ENCODE measurements around the gene SCP2.

SCP2 gene

GRCh38 chr1:53051676-53052075 lies 124.6 kb downstream of the SCP2 start:
- no peak for DNase-seq
- Histone ChIP-seq H3K9ac (ENCODE audit: low read length) (no peak overlapping the region), H3K27me3 (ENCODE audit: control insufficient read depth in 1 of 2, insufficient read depth in 1 of 2, low read length in 2 of 2) (no peaks in the 10 kb centered on the region), H3K18ac (ENCODE audit: low read depth in 1 of 2, low read length in 2 of 2) (no peak overlapping the region), H3K4me2 (ENCODE audit: low read length, poor library complexity, severe bottlenecking) (no peak overlapping the region), H3K79me1 (replicated peaks; ENCODE audit: low read length, poor library complexity, severe bottlenecking) (no peaks in the 10 kb centered on the region), H3K14ac (ENCODE audit: low read length in 2 of 2) (no peak overlapping the region), H4K91ac (ENCODE audit: low read length) (no peak overlapping the region), H3K4ac (ENCODE audit: low read depth in 1 of 2, low read length in 2 of 2) (no peak overlapping the region), H2BK5ac (ENCODE audit: low read depth, low read length, poor library complexity, severe bottlenecking) (no peak overlapping the region), H2AK5ac (ENCODE audit: low read length, severe bottlenecking) (no peak overlapping the region), H2BK12ac (ENCODE audit: low read length in 2 of 2) (no peak overlapping the region), H2BK120ac (ENCODE audit: low read depth, low read length) (no peak overlapping the region), H3K23ac (ENCODE audit: low read length in 2 of 2) (no peak overlapping the region), H3K36me3 (ENCODE audit: control insufficient read depth in 1 of 2, insufficient read depth in 2 of 2, low read depth in 1 of 2, low read length in 2 of 2) (peaks cover 11 to 68% of the 10 kb centered on the region in 2 experiments), H4K8ac (ENCODE audit: low read length) (no peak overlapping the region), H2BK15ac (ENCODE audit: low read depth, poor library complexity, severe bottlenecking) (no peak overlapping the region), H3K9me3 (ENCODE audit: control insufficient read depth, low read length) (no peaks in the 10 kb centered on the region), H2AFZ (ENCODE audit: low read depth, low read length) (no peak overlapping the region), H3K4me3 (ENCODE audit: insufficient read depth in 1 of 2, low read depth in 1 of 2, low read length in 2 of 2) (no peak overlapping the region), H3K27ac (ENCODE audit: low read length, poor library complexity, severe bottlenecking) (no peak overlapping the region), H3K4me1 (ENCODE audit: control insufficient read depth, insufficient read depth, low read depth, low read length) (peaks cover 7% of the 10 kb centered on the region)
- WGBS = 39% methylated on average over 1 of the region's 1 CpG

GRCh38 chr1:53057127-53057526 lies 130.1 kb downstream of the SCP2 start:
- no peak overlapping the region for H3K4me2 ChIP-seq (ENCODE audit: low read length, poor library complexity, severe bottlenecking)
- H3K4ac ChIP-seq (ENCODE audit: low read depth in 1 of 2, low read length in 2 of 2) = no peak overlapping the region
- peaks cover 6 to 26% of the 10 kb centered on the region in 2 experiments for H3K36me3 ChIP-seq (ENCODE audit: control insufficient read depth in 1 of 2, insufficient read depth in 2 of 2, low read depth in 1 of 2, low read length in 2 of 2)
- no peak overlapping the region for H2AFZ ChIP-seq (ENCODE audit: low read depth, low read length)
- H3K79me1 ChIP-seq (replicated peaks; ENCODE audit: low read length, poor library complexity, severe bottlenecking) = no peaks in the 10 kb centered on the region
- no peak overlapping the region for H3K18ac ChIP-seq (ENCODE audit: low read depth in 1 of 2, low read length in 2 of 2)
- 81% methylated on average over 2 of the region's 2 CpGs for WGBS
- H3K9ac ChIP-seq (ENCODE audit: low read length) = no peak overlapping the region
- no peaks in the 10 kb centered on the region for H3K9me3 ChIP-seq (ENCODE audit: control insufficient read depth, low read length)
- no peak overlapping the region for H4K8ac ChIP-seq (ENCODE audit: low read length)
- no peak overlapping the region for H2BK12ac ChIP-seq (ENCODE audit: low read length in 2 of 2)
- no peak overlapping the region for H2BK120ac ChIP-seq (ENCODE audit: low read depth, low read length)
- no peak overlapping the region for H2BK15ac ChIP-seq (ENCODE audit: low read depth, poor library complexity, severe bottlenecking)
- no peak overlapping the region for H4K91ac ChIP-seq (ENCODE audit: low read length)
- no peak overlapping the region for H2AK5ac ChIP-seq (ENCODE audit: low read length, severe bottlenecking)
- H3K4me3 ChIP-seq (ENCODE audit: insufficient read depth in 1 of 2, low read depth in 1 of 2, low read length in 2 of 2) = no peak overlapping the region
- H3K27ac ChIP-seq (ENCODE audit: low read length, poor library complexity, severe bottlenecking) = no peak overlapping the region
- H3K27me3 ChIP-seq (ENCODE audit: control insufficient read depth in 1 of 2, insufficient read depth in 1 of 2, low read length in 2 of 2) = peaks cover 0 to 11% of the 10 kb centered on the region in 2 experiments
- no peak overlapping the region for H2BK5ac ChIP-seq (ENCODE audit: low read depth, low read length, poor library complexity, severe bottlenecking)
- DNase-seq = peak; percentile 52
- H3K4me1 ChIP-seq (ENCODE audit: control insufficient read depth, insufficient read depth, low read depth, low read length) = peaks cover 6% of the 10 kb centered on the region
- no peak overlapping the region for H3K14ac ChIP-seq (ENCODE audit: low read length in 2 of 2)
- H3K23ac ChIP-seq (ENCODE audit: low read length in 2 of 2) = no peak overlapping the region

GRCh38 chr1:53060579-53060978 lies 133.5 kb downstream of the SCP2 start:
- Histone ChIP-seq H4K91ac (ENCODE audit: low read length) (no peak overlapping the region), H3K18ac (ENCODE audit: low read depth in 1 of 2, low read length in 2 of 2) (no peak overlapping the region), H4K8ac (ENCODE audit: low read length) (no peak overlapping the region), H2AFZ (ENCODE audit: low read depth, low read length) (no peak overlapping the region), H3K27me3 (ENCODE audit: control insufficient read depth in 1 of 2, insufficient read depth in 1 of 2, low read length in 2 of 2) (peaks cover 0 to 38% of the 10 kb centered on the region in 2 experiments), H3K4me1 (ENCODE audit: control insufficient read depth, insufficient read depth, low read depth, low read length) (peaks cover 17% of the 10 kb centered on the region), H2BK15ac (ENCODE audit: low read depth, poor library complexity, severe bottlenecking) (no peak overlapping the region), H2AK5ac (ENCODE audit: low read length, severe bottlenecking) (no peak overlapping the region), H3K14ac (ENCODE audit: low read length in 2 of 2) (no peak overlapping the region), H3K27ac (ENCODE audit: low read length, poor library complexity, severe bottlenecking) (no peak overlapping the region), H3K36me3 (ENCODE audit: control insufficient read depth in 1 of 2, insufficient read depth in 2 of 2, low read depth in 1 of 2, low read length in 2 of 2) (peaks cover 0 to 16% of the 10 kb centered on the region in 2 experiments), H3K79me1 (replicated peaks; ENCODE audit: low read length, poor library complexity, severe bottlenecking) (no peaks in the 10 kb centered on the region), H2BK120ac (ENCODE audit: low read depth, low read length) (no peak overlapping the region), H3K23ac (ENCODE audit: low read length in 2 of 2) (no peak overlapping the region), H3K4me3 (ENCODE audit: insufficient read depth in 1 of 2, low read depth in 1 of 2, low read length in 2 of 2) (peak overlapping the region in 1 of 2 experiments; percentile 82), H2BK5ac (ENCODE audit: low read depth, low read length, poor library complexity, severe bottlenecking) (no peak overlapping the region), H3K9ac (ENCODE audit: low read length) (peak overlapping the region; percentile 88), H3K4ac (ENCODE audit: low read depth in 1 of 2, low read length in 2 of 2) (no peak overlapping the region), H3K4me2 (ENCODE audit: low read length, poor library complexity, severe bottlenecking) (no peak overlapping the region), H2BK12ac (ENCODE audit: low read length in 2 of 2) (no peak overlapping the region), H3K9me3 (ENCODE audit: control insufficient read depth, low read length) (no peaks in the 10 kb centered on the region)
- 100% methylated on average over 1 of the region's 1 CpG for WGBS
- no peak for DNase-seq

GRCh38 chr1:53061123-53061858 lies 134.2 kb downstream of the SCP2 start:
- WGBS = 56% methylated on average over 19 of the region's 19 CpGs
- Histone ChIP-seq H2BK12ac (ENCODE audit: low read length in 2 of 2) (peak overlapping the region in 1 of 2 experiments; percentile 33), H2BK5ac (ENCODE audit: low read depth, low read length, poor library complexity, severe bottlenecking) (no peak overlapping the region)

More at GRCh38 chr1:53061123-53061858, 134.2 kb downstream of the SCP2 start:
- peaks cover 17% of the 10 kb centered on the region for H3K4me1 ChIP-seq (ENCODE audit: control insufficient read depth, insufficient read depth, low read depth, low read length)
- H2BK120ac ChIP-seq (ENCODE audit: low read depth, low read length) = peak overlapping the region; percentile 38
- H3K4me2 ChIP-seq (ENCODE audit: low read length, poor library complexity, severe bottlenecking) = peak overlapping the region; percentile 97
- no peak overlapping the region for H2BK15ac ChIP-seq (ENCODE audit: low read depth, poor library complexity, severe bottlenecking)
- peak overlapping the region in 1 of 2 experiments; percentile 57 for H3K14ac ChIP-seq (ENCODE audit: low read length in 2 of 2)
- H3K36me3 ChIP-seq (ENCODE audit: control insufficient read depth in 1 of 2, insufficient read depth in 2 of 2, low read depth in 1 of 2, low read length in 2 of 2) = peaks cover 0 to 17% of the 10 kb centered on the region in 2 experiments
- no peak overlapping the region for H3K27ac ChIP-seq (ENCODE audit: low read length, poor library complexity, severe bottlenecking)
- H3K27me3 ChIP-seq (ENCODE audit: control insufficient read depth in 1 of 2, insufficient read depth in 1 of 2, low read length in 2 of 2) = peaks cover 0 to 38% of the 10 kb centered on the region in 2 experiments
- H4K91ac ChIP-seq (ENCODE audit: low read length) = peak overlapping the region; percentile 78
- no peak for DNase-seq
- H3K23ac ChIP-seq (ENCODE audit: low read length in 2 of 2) = peak overlapping the region in 1 of 2 experiments; percentile 17
- H2AFZ ChIP-seq (ENCODE audit: low read depth, low read length) = no peak overlapping the region
- no peaks in the 10 kb centered on the region for H3K9me3 ChIP-seq (ENCODE audit: control insufficient read depth, low read length)
- H3K79me1 ChIP-seq (replicated peaks; ENCODE audit: low read length, poor library complexity, severe bottlenecking) = no peaks in the 10 kb centered on the region
- H3K4me3 ChIP-seq (ENCODE audit: insufficient read depth in 1 of 2, low read depth in 1 of 2, low read length in 2 of 2) = peak overlapping the region; percentile 48 to 82
- no peak overlapping the region for H2AK5ac ChIP-seq (ENCODE audit: low read length, severe bottlenecking)
- H3K4ac ChIP-seq (ENCODE audit: low read depth in 1 of 2, low read length in 2 of 2) = peak overlapping the region in 1 of 2 experiments; percentile 32
- H4K8ac ChIP-seq (ENCODE audit: low read length) = peak overlapping the region; percentile 75
- peak overlapping the region; percentile 88 for H3K9ac ChIP-seq (ENCODE audit: low read length)
- H3K18ac ChIP-seq (ENCODE audit: low read depth in 1 of 2, low read length in 2 of 2) = peak overlapping the region; percentile 52 to 80

Measured in mesenchymal stem cell (in vitro differentiated cells and primary cell).